NCI-H1930 (cell line): Measurements from ENCODE around the gene GAB2.
A peak's percentile ranks its signal among the peaks of the same experiment; 100 is the strongest.
"Not testable (repeated sequence)": the region's sequence is repeated elsewhere in the genome, so short reads cannot be mapped to it uniquely, and the experiment has no call there.

Experiments
- DNase-seq, 2 experiments: peaks; one replicate each; lab custom pipeline; 2025; lab: John Stamatoyannopoulos, UW

Gene GAB2

DNA sequence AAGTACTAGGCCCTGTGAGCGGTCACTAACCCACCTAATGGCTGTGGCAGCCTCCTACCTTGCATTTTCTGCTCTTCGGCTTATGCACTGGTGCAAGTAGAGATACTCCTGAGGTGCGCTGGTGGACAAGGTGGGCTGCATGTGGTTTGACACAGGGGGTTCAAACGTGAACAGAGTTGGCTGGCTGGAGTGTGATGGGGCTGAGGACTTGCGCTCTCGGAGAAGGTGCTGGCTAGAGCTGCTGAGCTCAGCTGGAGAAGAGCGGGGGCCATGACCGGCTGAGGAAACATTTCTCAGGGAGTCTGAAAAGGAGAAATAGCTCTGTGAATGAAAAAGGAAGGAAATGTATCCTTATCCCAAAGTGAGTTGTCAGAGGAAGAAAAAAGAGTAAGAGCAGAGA, 167.5 kb downstream of the GAB2 start:
- DNase-seq, result no peak

DNA sequence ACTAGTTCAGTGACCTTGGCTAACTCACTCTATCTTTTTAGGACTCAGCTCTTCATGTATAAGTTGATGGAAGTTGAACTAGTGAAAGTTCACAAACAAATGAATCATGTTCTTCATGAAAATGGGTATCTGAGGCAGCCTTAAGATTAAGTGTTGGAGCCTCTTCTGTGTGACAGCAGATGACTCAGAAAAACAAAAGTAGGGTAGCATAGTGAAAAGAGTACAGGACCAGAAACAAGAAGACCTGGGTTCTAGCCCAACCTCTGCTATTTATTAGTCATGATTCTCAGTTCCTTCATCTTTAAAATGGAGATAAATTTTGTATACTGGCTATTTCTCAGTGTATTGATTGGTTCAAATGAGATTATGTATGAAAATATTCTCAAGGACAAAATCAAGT, 168.7 kb downstream of the GAB2 start:
- DNase-seq, result no peak

DNA sequence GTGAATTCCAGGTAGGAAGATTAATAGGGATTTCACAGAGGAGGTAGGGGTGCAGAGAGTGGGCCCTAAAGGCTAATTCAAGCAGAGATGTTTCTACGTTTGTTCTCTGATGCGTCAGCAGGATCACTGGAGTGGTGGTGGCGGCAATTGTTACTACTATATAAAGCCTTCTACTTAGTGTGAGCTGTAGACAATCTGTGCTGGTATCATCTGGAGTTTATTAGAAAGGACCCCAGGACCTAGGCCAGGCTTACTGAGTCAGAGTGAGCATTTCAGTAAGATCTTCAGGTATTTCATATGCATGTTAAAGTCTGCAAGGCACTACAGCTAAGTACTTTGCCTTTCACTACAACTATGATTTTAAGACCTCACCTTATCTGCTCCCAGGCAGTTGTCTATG, 169.4 kb downstream of the GAB2 start:
- no peak for DNase-seq

DNA sequence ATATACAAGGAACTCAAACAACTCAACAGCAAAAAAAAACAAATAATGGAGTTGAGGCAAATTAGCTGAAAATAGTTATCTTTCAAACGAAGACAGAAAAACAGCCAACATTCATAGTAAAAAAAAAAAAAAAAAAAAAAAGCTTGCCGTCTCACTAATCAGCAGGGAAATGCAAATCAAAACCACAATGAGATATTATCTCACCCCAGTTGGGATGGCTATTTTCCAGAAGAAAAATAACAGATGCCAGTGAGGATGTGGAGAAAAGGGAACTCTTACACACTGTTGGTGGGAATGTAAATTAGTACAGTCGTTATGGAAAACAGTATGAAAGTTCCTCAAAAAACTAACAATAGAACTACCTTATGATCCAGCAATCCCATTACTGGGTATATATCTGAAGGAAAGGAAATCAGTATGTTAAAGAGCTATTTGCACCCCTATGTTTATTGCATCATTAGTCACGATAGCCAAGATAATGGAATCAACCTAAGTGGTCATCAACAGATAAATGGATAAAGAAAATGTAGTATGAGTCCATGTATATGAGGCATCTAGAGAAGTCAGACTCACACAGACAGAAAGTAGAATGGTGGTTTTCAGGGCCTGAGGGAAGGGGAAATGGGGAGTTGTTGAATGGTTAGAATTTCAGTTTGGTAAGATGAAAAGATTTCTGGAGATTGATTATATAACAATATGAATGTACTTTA, 172.9 kb downstream of the GAB2 start:
- no peak for DNase-seq

DNA sequence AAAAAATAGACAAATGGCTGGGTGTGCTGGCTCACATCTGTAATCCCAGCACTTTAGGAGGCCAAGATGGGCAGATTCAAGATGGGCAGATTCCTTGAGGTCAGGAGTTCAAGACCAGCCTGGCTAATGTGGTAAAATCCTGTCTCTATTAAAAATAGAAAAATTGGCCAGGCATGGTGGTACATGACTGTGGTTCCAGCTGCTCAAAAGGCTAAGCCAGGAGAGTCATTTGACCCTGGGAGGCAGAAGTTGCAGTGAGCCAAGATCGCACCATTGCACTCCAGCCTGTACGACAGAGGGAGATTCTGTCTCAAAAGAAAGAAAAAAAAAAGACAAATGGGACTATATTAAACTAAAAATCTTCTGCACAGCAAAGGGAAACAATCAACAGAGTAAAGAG, 173.5 kb downstream of the GAB2 start:
- DNase-seq, result no peak

DNA sequence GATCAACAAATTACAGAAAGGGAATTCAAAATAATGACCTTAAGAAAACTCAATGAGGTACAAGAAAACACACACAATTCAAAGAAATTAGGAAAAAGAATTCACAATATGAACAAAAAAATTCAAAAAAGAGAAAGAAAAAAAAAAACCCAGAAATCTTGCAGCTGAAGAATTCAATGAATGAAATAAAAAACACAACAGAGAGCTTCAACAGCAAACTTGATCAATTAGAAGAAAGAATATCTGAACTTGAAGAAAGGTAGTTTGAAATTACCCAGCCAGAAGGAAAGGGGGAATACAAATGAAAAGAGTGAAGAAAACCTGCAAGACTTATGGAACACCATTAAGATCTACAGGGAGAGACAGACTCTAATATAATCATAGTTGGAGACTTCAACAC, 176.1 kb downstream of the GAB2 start:
- DNase-seq, result no peak

DNA sequence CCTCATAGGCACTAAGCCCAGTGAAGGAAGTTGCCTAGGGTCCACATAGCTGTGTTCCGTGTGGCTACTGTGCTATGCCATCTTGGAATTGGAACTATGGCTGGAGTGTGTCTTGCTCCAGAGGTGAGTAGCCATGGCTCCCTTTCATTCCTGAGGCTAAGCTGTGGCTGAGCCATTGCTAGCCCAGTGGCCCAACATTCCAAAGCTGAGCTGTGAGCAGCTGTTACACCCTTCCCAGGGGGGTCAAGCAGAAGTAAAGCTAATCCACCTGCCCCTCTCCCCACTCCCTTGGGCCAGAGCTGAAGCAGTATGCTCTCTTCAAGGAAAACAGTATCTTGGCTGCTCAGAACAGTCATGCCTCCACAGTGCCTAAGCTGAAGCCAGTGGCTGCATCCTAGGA, 177.8 kb downstream of the GAB2 start:
- DNase-seq, result no peak

DNA sequence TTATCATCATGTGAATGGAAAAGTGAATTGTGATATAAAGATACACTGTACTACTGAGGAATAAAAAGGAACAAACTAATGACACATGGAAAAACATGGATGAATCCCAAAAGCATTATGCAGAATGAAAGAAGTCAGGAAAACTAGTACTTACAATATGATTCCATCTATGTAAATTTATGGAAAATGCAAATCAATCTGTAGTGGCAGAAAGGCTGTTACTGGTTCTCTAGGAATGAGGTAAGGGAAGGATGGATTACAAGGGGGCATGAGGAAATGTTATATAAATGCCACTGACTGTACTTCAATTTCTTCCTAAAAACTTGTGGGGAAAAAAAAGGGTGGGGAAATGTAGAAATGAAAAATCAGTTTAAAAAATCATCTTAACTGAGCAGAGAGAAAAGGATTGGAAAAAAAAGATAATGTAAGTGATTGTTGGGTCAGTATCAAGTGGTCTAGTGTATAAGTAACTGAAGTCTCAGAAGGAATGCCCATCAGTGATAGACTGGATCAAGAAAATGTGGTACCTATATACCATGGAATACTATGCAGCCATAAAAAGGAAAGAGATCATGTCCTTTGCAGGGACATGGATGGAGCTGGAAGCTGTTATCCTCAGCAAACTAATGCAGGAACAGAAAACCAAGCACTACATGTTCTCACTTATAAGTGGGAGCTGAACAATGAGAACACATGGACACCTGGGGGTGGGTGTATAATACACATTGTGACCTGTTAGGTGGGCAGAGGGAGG, 180.2 kb downstream of the GAB2 start:
- no peak for DNase-seq

DNA sequence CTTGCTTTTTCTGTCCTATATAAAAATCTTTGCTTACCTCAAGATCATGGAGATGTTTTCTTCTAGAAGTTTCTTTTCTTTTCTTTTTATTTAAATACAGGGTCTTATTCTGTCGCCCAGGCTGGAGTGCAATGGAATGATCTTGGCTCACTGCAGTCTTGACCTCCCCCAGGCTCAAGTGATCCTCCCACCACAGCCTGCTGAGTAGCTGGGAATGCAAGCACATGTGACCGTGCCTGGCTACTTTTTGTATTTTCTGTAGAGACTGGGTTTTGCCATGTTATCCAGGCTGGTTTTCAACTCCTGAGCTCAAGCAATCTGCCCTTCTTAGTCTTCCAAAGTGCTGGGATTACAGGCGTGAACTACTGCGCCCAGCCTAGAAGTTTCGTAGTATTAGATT, 183.6 kb downstream of the GAB2 start:
- DNase-seq, result no peak

DNA sequence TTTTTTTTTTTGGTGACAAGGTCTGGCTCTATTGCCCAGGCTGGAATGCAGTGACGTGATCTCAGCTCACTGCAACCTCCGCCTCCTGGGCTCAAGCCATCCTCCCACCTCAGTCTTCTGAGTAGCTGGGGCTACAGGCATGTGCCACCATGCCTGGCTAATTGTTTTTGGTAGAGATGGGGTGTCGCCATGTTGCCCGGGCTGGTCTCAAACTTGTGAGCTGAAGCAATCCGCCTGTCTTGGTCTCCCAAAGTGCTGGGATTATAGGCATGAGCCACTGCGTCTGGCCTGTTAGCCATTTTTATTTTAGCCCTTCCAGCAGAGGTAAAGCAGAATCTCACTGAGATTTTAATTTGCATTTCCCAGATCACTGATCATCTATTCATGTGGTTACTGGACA, 184.6 kb downstream of the GAB2 start:
- DNase-seq, result not testable (repeated sequence)

DNA sequence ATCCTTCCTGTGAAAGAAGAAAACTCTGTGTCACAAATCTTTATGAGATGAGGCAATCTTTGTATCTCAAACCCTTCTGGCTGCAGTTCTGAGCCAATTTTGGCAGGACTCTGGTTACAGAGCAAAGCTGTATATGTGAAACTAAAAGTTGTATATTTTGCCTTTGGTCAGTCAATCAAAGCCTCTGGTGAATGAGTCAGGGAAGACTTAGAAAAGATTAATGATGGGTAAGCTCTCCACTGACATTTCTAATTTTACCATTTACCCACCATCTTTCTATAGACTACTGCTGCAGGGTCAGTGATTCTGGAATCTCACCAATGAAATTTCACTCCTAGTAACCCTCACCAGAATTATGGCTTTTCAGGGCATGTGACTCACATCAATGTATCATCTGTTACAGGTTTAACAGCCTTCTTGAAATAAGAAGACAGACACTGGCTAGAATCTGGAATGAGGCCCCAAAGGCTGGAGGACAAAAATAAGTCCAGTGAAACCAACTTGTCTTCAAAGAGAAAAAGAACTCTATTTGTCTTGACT, 185.6 kb downstream of the GAB2 start:
- no peak for DNase-seq

DNA sequence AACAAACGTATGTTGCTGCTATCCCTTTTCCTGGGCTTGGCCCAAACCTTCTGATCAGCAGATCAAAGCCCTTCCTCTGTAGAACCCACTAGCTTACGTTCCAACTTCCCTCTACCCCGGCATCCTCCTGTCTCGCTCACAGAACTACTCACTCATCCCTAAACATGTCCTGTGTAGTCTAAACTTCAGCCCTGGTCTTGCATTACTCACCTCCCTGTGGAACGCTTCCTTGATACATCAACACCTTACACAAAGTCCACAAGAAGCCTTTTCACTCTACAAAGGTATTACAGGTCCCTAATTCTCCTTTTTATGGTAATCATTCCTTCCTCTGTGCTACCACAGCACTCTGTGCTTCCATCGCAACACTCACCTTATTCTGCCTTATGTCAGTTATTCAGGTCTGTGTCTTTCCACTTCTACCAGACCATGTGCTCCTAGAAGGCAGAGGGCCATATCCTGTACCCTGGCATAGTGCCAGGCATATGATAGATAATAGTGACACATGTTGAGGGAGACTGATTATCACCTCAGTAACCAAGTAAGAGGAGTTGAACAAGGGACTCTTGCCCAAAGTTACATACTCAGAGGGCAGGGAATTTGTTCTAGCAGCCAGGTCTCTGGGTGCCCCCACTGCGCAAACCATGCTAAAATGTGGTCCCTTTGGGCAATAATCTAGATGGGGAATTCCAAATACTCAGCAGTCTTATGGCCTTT, 187.3 kb downstream of the GAB2 start:
- DNase-seq, result no peak

DNA sequence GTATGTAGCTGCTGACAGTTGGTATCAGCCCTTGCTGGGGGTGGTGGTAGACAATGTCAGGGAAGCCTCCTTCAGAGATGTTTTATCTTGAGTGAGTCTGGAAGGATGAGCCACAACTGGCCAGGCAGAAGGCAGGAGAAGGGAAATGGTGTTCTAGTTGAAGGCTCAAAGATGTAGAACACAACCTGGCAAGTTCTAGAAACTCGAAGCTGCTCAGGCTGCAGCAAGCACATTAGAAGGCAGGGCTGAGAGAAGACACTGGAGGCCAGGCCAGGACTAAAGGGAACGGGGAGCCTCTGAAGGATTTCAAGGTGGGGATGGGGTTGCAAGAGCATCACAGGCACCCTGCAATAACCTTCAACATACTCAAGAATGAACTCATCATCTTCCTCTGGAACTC, 188.5 kb downstream of the GAB2 start:
- no peak for DNase-seq

DNA sequence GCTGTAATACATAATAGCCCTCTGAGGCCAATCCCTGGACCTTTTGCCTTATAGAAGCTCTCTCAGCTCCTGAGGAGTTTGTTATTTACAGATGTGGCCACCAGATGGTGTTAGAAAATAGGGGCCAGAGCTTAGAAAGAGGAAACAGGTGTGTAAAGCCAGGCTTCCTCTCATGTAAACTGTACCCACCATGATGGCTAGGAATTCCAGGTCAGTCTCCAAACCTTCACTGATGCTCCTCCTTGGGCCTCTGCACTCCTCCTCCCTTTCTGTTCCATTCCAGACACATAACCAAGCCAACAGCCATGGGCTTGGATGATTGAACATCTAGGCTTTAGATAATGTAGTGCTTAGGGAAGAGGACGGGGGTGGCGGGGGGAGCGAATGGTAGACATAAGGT, 189.2 kb downstream of the GAB2 start:
- peak; percentile 33 to 63 for DNase-seq

DNA sequence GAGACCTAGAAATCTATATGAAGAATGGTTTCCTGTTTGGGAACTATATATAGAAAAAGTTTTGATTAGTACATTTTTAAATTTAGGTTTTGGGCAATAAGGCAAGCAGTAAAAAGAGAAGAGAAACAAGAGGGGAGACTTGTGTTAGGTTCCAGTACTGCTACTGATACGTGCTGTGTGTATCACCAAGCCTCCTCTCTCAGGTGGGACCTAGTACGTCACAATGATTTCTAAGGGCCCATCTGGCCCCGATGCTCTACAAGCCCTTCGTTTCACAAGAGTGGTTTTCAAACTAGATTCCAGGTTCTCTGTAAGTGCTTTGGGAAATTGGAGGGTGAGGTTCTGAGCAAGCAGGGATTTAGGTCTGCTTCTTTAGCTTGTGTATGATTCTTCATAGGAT, 189.7 kb downstream of the GAB2 start:
- no peak for DNase-seq

DNA sequence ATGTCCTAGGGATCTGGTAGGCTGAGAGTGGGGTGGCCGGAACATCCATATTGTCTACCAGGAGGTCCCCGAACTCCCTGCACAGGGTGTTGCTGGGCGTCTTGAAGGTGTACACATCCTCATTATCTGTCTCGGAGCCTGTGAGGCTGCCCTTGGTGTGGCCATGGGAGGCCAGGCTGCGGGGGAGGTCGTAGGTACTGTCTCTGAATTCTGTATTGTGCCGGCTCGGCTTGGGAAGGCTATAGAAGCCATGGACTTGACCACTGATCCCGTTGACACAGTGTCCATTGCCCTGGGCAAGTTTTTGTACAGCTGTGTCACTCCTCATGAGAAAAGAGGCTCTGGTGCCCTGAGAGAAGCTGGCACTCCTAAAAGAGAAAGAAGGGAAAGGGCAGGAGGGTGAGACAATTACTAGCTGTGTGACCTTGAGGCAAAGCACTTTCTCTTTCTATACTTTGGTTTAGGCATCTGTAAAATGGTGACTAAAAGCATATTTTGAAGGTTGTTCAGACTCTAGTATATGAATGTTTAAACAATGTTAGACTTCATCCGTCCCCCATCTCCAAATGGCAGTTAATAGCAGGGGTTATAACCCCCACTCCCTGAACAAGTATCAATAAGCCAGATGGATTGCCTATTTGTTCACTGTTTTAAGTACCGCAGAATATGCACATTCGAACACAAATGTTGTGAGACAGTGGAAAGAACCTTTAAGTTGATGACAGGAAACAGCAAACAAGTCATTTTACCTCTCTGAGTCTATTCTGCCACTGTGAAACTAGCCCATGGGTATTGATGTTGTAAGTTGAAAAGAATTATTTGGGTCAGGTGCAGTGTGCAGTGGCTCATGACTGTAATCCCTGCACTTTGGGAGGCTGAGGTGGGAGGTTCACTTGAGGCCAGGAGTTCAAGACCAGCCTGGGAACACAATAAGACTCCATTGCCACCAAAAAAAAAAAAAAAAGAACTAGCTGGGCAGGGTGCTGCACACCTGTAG, 190.6 kb downstream of the GAB2 start:
- DNase-seq, result no peak

DNA sequence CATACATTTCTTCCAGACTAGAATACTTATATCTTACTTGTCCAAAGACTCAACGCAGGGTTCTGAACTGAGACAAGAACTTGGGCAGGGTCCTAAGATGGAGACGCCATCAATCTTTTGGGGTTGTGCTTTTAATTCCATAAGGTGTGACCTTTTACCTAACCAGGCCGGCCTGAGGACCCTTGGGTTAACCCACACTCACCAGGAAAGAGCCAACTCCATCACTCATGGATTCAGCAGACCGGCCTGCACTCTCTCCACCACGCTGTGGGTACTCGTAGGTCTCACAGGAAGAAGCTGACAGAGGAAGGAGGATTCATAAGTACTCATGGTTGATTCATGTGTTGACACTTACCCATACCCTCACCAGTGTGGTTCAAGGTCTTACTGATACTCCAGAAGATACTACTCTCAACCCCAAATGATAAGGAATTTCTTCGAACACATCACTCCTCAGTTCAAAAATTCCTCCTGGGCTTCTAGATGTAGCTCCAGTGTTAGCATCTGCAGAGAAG, 192.7 kb downstream of the GAB2 start:
- no peak for DNase-seq

DNA sequence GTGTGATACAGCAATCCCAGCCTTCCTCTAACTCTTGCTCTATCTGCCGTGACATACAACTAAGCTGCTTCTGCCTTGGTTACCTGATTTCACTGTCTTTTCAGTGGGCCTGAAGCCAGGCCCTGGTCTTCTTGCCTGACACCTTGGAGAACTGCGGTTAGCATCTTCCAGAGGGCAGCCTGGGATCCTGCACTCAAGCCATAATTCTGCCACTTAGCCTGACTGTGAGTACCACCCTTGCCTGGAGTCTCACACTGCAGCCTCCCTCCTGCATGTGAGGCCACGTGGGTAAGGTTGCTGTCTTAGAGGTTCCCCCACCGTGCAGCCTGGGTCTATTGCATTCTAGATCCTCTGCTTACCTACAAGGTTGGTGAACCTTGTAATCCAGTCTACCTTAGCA, 193.1 kb downstream of the GAB2 start:
- DNase-seq, result no peak

DNA sequence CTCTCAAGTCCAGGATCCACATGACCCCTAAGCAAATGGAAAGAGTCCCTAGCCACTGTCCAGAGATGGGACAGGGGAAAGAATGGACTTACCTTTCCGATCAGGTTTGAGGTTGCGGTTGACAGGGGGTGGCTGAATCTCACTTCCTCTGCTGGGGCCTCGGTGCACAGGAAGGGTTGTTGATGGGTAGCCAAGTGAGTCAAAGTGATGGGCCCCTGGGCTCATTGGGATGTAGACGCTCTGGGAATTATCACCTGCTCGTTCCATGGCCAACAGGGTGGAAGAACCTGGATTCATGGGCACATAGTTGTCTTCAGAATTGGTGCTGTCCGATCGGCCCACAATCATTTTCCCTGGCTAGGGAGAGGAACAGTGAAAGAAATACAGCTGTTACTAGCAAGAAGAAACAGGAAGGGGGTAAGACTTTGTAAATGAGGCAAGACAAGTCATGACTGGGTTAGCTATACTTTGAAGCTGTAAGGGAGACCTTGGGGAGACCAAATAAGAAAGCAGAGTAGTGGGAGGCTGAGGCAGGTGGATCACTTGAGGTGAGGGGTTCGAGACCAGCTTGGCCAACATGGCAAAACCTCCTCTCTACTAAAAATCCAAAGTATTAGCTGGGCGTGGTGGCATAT, 194.2 kb downstream of the GAB2 start:
- DNase-seq, result no peak

DNA sequence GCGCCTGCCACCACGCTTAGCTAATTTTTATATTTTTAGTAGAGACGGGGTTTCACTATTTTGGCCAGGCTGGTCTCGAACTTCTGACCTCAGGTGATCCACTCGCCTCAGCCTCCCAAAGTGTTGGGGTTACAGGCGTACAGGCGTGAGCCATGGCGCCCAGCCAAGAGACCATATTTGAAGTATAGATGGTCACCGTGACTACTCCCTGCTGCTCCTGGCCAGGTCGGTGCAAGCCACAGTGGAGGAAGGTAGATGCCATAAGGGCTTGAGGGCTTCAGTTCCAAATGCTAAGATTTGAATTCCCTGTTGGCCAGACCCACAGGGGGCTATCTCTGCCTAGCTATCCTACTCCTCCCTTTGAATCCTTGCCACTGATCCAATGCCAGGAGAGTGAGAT, 194.9 kb downstream of the GAB2 start:
- not testable (repeated sequence) for DNase-seq
